Activated effector memory CD4-positive, alpha-beta T cell treated with anti-CD3 and anti-CD28 coated beads, Interleukin-2, amount 50 U/mL, for 16 hours (primary cell): ENCODE results near the gene DOCK1.

Experiments used
- DNase-seq: peaks from one replicate; pipeline ENCODE4 v3.0.0-alpha.2; 2020

Gene DOCK1

GRCh38 chr10:127190427-127190826 is 285.2 kb downstream of the DOCK1 start:
- no peak for DNase-seq

GRCh38 chr10:127193125-127193524 is 287.9 kb downstream of the DOCK1 start:
- DNase-seq: no peak

GRCh38 chr10:127194111-127194510 is 288.9 kb downstream of the DOCK1 start:
- no peak for DNase-seq

- DNase-seq: no peak
Observed at GRCh38 chr10:127194599-127194998, 289.4 kb downstream of the DOCK1 start.

GRCh38 chr10:127195041-127195506 is 289.8 kb downstream of the DOCK1 start:
- no peak for DNase-seq

- no peak for DNase-seq
Observed at GRCh38 chr10:127195571-127196281, 290.5 kb downstream of the DOCK1 start.

- no peak for DNase-seq
Observed at GRCh38 chr10:127196282-127197153, 291.3 kb downstream of the DOCK1 start, which contains the start of gene INSYN2A. Gene INSYN2A, minus strand, starts transcription at chr10:127196591. Its CDS starts 20,196 bp downstream, at chr10:127176395.

GRCh38 chr10:127197154-127197432 is 291.9 kb downstream of the DOCK1 start:
- no peak for DNase-seq

GRCh38 chr10:127198307-127198706 is 293.1 kb downstream of the DOCK1 start:
- no peak for DNase-seq

GRCh38 chr10:127198721-127199120 is 293.5 kb downstream of the DOCK1 start:
- DNase-seq: no peak

- DNase-seq: no peak
Observed at GRCh38 chr10:127200646-127201045, 295.4 kb downstream of the DOCK1 start.

GRCh38 chr10:127203067-127203466 is 297.8 kb downstream of the DOCK1 start:
- no peak for DNase-seq

GRCh38 chr10:127207081-127207480 is 301.9 kb downstream of the DOCK1 start:
- no peak for DNase-seq

GRCh38 chr10:127210936-127211466 is 305.8 kb downstream of the DOCK1 start:
- no peak for DNase-seq

GRCh38 chr10:127215866-127216265 is 310.6 kb downstream of the DOCK1 start:
- no peak for DNase-seq

- DNase-seq: no peak
Observed at GRCh38 chr10:127216274-127216673, 311.0 kb downstream of the DOCK1 start.

- DNase-seq: no peak
Observed at GRCh38 chr10:127216786-127217185, 311.6 kb downstream of the DOCK1 start.

- no peak for DNase-seq
Observed at GRCh38 chr10:127218658-127219057, 313.4 kb downstream of the DOCK1 start.

GRCh38 chr10:127221281-127221680 is 316.1 kb downstream of the DOCK1 start:
- DNase-seq: no peak

GRCh38 chr10:127227027-127227426 is 321.8 kb downstream of the DOCK1 start:
- DNase-seq: no peak

- DNase-seq: no peak
Observed at GRCh38 chr10:127227663-127228062, 322.4 kb downstream of the DOCK1 start.

GRCh38 chr10:127228195-127228787 is 323.1 kb downstream of the DOCK1 start:
- DNase-seq: no peak

- DNase-seq: no peak
Observed at GRCh38 chr10:127234306-127234800, 329.1 kb downstream of the DOCK1 start.
